Measurements from ENCODE around the gene DCLK2. TPM values are rescaled to one million over a fixed set of nuclear protein-coding genes. Genes with fewer than 3 reads are reported as not detected.

DCLK2 gene
- total and polyA plus RNA-seq, 2 of the 8 experiments (the other 6 are each of a cell fraction or from before 2014, with no cell fraction given): 0.32 to 0.37 TPM

- no peak for TF ChIP-seq KDM4A (IDR thresholded peaks at IDR 0.05; ENCODE audit: low read depth, low read length, severe bottlenecking)
- TF ChIP-seq TCF12 (IDR thresholded peaks at IDR 0.05; ENCODE audit: low read depth, low read length): peak; percentile 74; the same call in 1 of the 2 replicates
- peak; percentile 79 for TF ChIP-seq SUZ12 (IDR thresholded peaks at IDR 0.05; ENCODE audit: low read length)
- TF ChIP-seq SAP30 (IDR thresholded peaks at IDR 0.05; ENCODE audit: insufficient read depth, insufficient replicate concordance, low read length): no peak
- no peak for TF ChIP-seq JUN (IDR thresholded peaks at IDR 0.05; ENCODE audit: low read depth, low read length)
- TF ChIP-seq RAD21 (IDR thresholded peaks at IDR 0.05 in 1 of 2, conservative IDR thresholded peaks at IDR 0.05 in 1 of 2; ENCODE audit: low read depth in 2 of 2, low read length in 2 of 2): 0 out of 4 replicates have a peak, but pooled peaks of 1 of the 2 experiments have one; percentile 4
- TF ChIP-seq SP2 (IDR thresholded peaks at IDR 0.05; ENCODE audit: low read length): no peak
- TF ChIP-seq CBX8 (IDR thresholded peaks at IDR 0.05; ENCODE audit: borderline replicate concordance, low read depth, low read length): no peak
- peak; percentile 49 for TF ChIP-seq RNF2 (IDR thresholded peaks at IDR 0.05; ENCODE audit: borderline replicate concordance, low read depth, low read length, missing control alignments, poor library complexity, severe bottlenecking)
- no peak for TF ChIP-seq TAF1 (IDR thresholded peaks at IDR 0.05; ENCODE audit: low read depth, low read length)
- TF ChIP-seq TBP (IDR thresholded peaks at IDR 0.05; ENCODE audit: low read depth, low read length): no peak
- no peak for TF ChIP-seq SP1 (IDR thresholded peaks at IDR 0.05; ENCODE audit: low read depth, low read length)
- peak; percentile 69; the same call in 1 of the 2 replicates for TF ChIP-seq E2F6 (IDR thresholded peaks at IDR 0.05)
- no peak for TF ChIP-seq GTF2F1 (IDR thresholded peaks at IDR 0.05; ENCODE audit: borderline replicate concordance, low read depth, low read length)
- TF ChIP-seq EGR1 (IDR thresholded peaks at IDR 0.05; ENCODE audit: borderline replicate concordance, low read depth, low read length): peak; percentile 19; the same call in 1 of the 2 replicates
- TF ChIP-seq EZH2 (IDR thresholded peaks at IDR 0.05; ENCODE audit: low read depth, low read length, severe bottlenecking): peak; percentile 54
- peak; percentile 92 for TF ChIP-seq KDM1A (IDR thresholded peaks at IDR 0.05; ENCODE audit: borderline replicate concordance, low read length)
- TF ChIP-seq SIN3A (conservative IDR thresholded peaks at IDR 0.05 in 1 of 2, IDR thresholded peaks at IDR 0.05 in 1 of 2; ENCODE audit: low read depth in 1 of 2, low read length in 2 of 2): peak in 1 of 2 experiments; percentile 25; a peak in 1 of 4 replicates
- TF ChIP-seq CTCF (IDR thresholded peaks at IDR 0.05; ENCODE audit: control extremely low read depth in 1 of 3, insufficient read depth in 1 of 3, low read depth in 1 of 3, low read length in 3 of 3): peak in 1 of 3 experiments; percentile 3; a peak in 1 of 4 replicates
- TF ChIP-seq MAX (IDR thresholded peaks at IDR 0.05): peak; percentile 47; the same call in 1 of the 2 replicates
Measured at GRCh38 chr4:150079081-150079581, 886 bp downstream of the DCLK2 start (continued).
